ENCODE data around the gene SLC24A3. TPM values are rescaled to one million over a fixed set of nuclear protein-coding genes. Genes with fewer than 3 reads are reported as not detected.

Gene SLC24A3
- total RNA-seq, 3 donors from 2014 or later: 4.9 to 12.3 (median 5.9) TPM

DNA sequence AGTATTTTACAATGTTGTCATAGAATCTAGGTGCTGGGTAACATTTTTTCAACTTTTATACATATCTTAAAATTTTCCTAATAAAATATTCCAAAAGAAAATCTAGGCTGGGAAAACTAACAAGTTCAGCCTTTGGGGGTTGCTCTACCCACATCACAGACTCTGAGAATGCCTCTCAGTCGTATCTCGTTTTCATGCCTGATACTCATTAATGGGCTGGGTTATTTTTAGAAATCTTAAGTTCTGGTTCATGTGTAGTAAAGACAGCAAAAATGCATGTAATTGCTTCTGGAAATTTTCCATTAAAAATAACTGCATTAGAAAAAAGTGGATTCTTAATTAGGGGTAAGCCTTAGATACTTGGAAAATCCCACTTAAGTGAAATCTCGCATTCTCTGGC lies 149.3 kb downstream of the SLC24A3 start:
- H3K4me1 ChIP-seq: no peaks in the 10 kb centered on the region
- H3K27ac ChIP-seq: no peak overlapping the region
- TF ChIP-seq POLR2AphosphoS5 (IDR thresholded peaks at IDR 0.05): no peak
- TF ChIP-seq, protein P1, sequence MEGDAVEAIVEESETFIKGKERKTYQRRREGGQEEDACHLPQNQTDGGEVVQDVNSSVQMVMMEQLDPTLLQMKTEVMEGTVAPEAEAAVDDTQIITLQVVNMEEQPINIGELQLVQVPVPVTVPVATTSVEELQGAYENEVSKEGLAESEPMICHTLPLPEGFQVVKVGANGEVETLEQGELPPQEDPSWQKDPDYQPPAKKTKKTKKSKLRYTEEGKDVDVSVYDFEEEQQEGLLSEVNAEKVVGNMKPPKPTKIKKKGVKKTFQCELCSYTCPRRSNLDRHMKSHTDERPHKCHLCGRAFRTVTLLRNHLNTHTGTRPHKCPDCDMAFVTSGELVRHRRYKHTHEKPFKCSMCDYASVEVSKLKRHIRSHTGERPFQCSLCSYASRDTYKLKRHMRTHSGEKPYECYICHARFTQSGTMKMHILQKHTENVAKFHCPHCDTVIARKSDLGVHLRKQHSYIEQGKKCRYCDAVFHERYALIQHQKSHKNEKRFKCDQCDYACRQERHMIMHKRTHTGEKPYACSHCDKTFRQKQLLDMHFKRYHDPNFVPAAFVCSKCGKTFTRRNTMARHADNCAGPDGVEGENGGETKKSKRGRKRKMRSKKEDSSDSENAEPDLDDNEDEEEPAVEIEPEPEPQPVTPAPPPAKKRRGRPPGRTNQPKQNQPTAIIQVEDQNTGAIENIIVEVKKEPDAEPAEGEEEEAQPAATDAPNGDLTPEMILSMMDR (IDR thresholded peaks at IDR 0.05): no peak
- TF ChIP-seq POLR2A (IDR thresholded peaks at IDR 0.05): no peak
- DNase-seq (ENCODE audit: low spot score in 2 of 2): no peak
- no peak overlapping the region for H3K4me3 ChIP-seq
- H3K36me3 ChIP-seq: no peaks in the 10 kb centered on the region
- intact Hi-C loops (cut with DNase I; ENCODE audit: low total_unique reads): no loop called here
- no peaks in the 10 kb centered on the region for H3K9me3 ChIP-seq
- H3K27me3 ChIP-seq: no peaks in the 10 kb centered on the region

DNA sequence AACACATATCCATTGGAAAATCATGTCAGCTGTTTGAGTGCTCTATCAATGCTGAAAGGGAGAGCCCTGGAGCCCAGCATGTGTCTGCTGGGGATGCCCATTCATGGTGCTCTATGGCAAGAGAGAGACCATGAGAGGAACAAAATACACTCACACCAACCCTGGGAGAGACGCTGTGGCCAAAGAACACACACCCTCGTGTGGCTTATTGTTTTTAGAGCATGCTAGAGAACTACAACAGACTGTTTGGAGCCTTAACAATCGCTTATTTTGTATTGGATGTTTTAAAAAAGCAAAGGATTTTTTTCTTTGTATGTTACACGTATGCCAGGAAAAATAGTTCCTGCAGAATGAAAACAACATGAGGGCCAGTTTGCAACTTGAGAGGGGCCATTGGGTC lies 151.0 kb downstream of the SLC24A3 start:
- Histone ChIP-seq H3K27ac (no peak overlapping the region), H3K27me3 (no peaks in the 10 kb centered on the region), H3K36me3 (no peaks in the 10 kb centered on the region), H3K9me3 (no peaks in the 10 kb centered on the region), H3K4me3 (no peak overlapping the region), H3K4me1 (no peaks in the 10 kb centered on the region)
- DNase-seq (ENCODE audit: low spot score in 2 of 2): no peak
- intact Hi-C loops (cut with DNase I; ENCODE audit: low total_unique reads): no loop called here
- TF ChIP-seq, protein P1 (IDR thresholded peaks at IDR 0.05): no peak
- TF ChIP-seq POLR2AphosphoS5 (IDR thresholded peaks at IDR 0.05) (no peak), POLR2A (IDR thresholded peaks at IDR 0.05) (no peak)

DNA sequence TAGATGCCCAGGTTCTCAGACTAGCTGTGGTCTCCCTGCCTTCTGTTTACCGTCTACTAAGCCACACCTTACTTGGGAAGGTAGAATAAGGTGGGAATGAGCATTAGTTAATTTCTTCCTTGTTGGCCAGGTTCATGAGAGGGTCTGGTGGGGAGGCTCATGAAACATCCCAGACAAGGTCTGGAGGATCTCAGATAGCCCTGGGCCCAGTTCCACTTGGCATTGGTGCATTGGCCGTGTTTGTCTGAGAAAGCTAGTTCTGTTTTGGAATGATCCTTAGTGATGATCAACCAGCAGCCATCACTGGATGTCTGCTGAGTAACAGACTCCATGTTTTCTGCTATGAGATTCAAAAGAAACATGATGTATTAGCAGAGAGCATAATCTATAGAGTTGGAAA lies 155.1 kb downstream of the SLC24A3 start:
- no peak for TF ChIP-seq POLR2AphosphoS5 (IDR thresholded peaks at IDR 0.05)
- TF ChIP-seq, protein P1 (IDR thresholded peaks at IDR 0.05): no peak
- TF ChIP-seq POLR2A (IDR thresholded peaks at IDR 0.05): no peak
- intact Hi-C loops (cut with DNase I; ENCODE audit: low total_unique reads): no loop called here
- Histone ChIP-seq H3K4me1 (no peaks in the 10 kb centered on the region), H3K4me3 (no peak overlapping the region), H3K27me3 (no peaks in the 10 kb centered on the region), H3K36me3 (no peaks in the 10 kb centered on the region), H3K9me3 (no peaks in the 10 kb centered on the region), H3K27ac (no peak overlapping the region)
- no peak for DNase-seq (ENCODE audit: low spot score in 2 of 2)

DNA sequence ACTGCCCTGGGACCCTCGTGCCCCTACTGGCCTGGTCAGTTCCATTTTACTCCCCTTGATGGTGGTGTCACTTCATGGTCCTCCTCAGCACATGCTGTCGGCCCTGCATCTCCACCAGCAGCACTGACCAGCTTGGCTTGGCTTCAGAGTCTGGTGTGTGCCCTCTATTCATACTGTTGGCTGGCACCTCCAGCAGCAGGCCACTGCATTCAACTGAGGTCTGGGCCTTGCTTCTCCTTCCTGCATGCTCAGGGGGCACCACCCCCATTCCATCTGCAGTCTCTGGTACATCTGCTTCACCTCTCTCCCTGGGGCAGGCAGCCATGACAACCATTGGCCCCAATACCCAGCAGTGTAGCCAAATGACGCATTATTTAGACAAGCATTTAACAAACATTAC lies 155.9 kb downstream of the SLC24A3 start:
- Histone ChIP-seq H3K27me3 (no peaks in the 10 kb centered on the region), H3K4me3 (no peak overlapping the region), H3K9me3 (no peaks in the 10 kb centered on the region), H3K27ac (no peak overlapping the region), H3K36me3 (no peaks in the 10 kb centered on the region), H3K4me1 (no peaks in the 10 kb centered on the region)
- no peak for DNase-seq (ENCODE audit: low spot score in 2 of 2)
- TF ChIP-seq, protein P1 (IDR thresholded peaks at IDR 0.05): no peak
- TF ChIP-seq POLR2AphosphoS5 (IDR thresholded peaks at IDR 0.05) (no peak), POLR2A (IDR thresholded peaks at IDR 0.05) (no peak)
- intact Hi-C loops (cut with DNase I; ENCODE audit: low total_unique reads): no loop called here

DNA sequence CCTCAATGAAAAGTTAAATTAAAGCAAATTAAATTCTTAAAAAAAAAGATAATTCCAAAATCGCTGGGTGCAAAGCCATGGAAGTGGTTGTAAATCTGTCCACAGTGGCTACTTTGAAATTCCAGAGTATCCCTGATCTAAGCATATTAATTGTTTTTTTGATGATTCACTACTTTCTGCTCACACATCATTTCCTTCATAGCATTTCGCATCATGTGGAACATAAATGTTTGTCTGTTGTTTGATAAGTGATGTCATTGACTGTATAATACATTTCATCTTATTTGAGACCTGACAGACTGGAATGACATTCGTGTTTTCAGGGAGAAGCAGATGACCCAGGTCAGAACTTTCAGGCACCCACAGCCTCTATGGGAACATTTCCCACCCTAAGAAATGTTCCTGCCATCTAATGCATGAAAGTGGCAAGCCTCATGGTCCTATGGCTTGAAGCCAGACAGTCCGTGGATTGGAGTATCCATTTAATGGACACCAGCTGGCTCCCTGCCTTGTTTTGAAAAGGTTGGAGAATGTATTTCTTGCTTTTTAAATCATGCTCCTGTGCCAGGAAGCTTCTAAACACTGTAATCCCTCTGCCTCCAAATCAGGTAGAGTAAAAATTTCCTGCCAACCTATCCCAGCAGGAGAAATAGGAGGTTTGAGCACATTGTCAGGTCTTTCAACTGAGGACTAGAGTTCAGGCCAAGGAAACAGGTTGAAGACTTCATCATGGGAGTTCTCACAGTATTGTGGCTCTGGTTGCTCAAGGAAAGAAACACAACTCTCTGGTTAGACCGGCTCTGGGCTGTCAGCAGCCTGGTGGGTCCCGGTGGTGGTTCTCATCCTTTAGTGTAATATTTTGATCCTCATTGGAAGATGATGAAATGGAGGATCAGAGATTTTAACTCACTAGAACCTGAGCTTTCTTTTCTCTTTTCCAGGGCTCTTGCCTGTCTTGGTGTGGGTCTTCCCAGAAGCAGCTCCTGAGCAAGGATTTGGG lies 157.9 kb downstream of the SLC24A3 start:
- Histone ChIP-seq H3K4me3 (no peak overlapping the region), H3K9me3 (no peaks in the 10 kb centered on the region), H3K36me3 (no peaks in the 10 kb centered on the region), H3K4me1 (no peaks in the 10 kb centered on the region), H3K27me3 (no peaks in the 10 kb centered on the region), H3K27ac (no peak overlapping the region)
- TF ChIP-seq, protein P1 (IDR thresholded peaks at IDR 0.05): no peak
- TF ChIP-seq POLR2AphosphoS5 (IDR thresholded peaks at IDR 0.05) (no peak), POLR2A (IDR thresholded peaks at IDR 0.05) (no peak)
- DNase-seq (ENCODE audit: low spot score in 2 of 2): no peak
- intact Hi-C loops (cut with DNase I; ENCODE audit: low total_unique reads): no loop called here

Measured in breast epithelium (tissue), 4 donors.